Activated B cell treated with CpG ODN at 0.5 μM for 24 hours (primary cell): ENCODE measurements around the gene CCT2. TPM values are rescaled to one million over a fixed set of nuclear protein-coding genes. Genes with fewer than 3 reads are reported as not detected.
A peak's percentile ranks its signal among the peaks of the same experiment; 100 is the strongest.

Source experiments
- ATAC-seq: fragments of 200-7000 bp; cut with Tn5 transposase; one replicate; pipeline ENCODE4 v1.10.0; 2021; ENCODE audit warnings: low read depth, mild to moderate bottlenecking, moderate library complexity
- CTCF ChIA-PET: fragments of 350-600 bp; sonication (Branson Sonifier 250); formaldehyde crosslinking; loops from one replicate; lab custom pipeline; 2021; ENCODE audit warnings: antibody characterized with exemption; lab: Charles Lee
- POLR2A ChIA-PET: fragments of 350-600 bp; sonication (Branson Sonifier 250); formaldehyde crosslinking; loops from one replicate; lab custom pipeline; 2021; ENCODE audit warnings: antibody characterized with exemption; lab: Charles Lee
- DNase-seq: peaks from one replicate; pipeline ENCODE4 v3.0.0; 2022
- H3K27ac Mint-ChIP-seq: one replicate; pipeline ENCODE4 v1.8.0; 2020; ENCODE audit warnings: mixed read lengths
- H3K27me3 Mint-ChIP-seq: one replicate; pipeline ENCODE4 v1.8.0; 2021; ENCODE audit warnings: mixed read lengths
- H3K36me3 Mint-ChIP-seq: one replicate; pipeline ENCODE4 v1.8.0; 2021; ENCODE audit warnings: low read depth, mixed read lengths
- H3K4me1 Mint-ChIP-seq: one replicate; pipeline ENCODE4 v1.8.0; 2021; ENCODE audit warnings: mixed read lengths
- H3K4me3 Mint-ChIP-seq: one replicate; pipeline ENCODE4 v1.8.0; 2020; ENCODE audit warnings: mild to moderate bottlenecking, mixed read lengths
- H3K9me3 Mint-ChIP-seq: one replicate; pipeline ENCODE4 v1.8.0; 2020; ENCODE audit warnings: mixed read lengths
- CTCF ChIP-seq: fragments of 200-600 bp; IDR thresholded peaks from one replicate; pipeline ENCODE4 v1.8.0; 2022; ENCODE audit warnings: antibody characterized with exemption, mild to moderate bottlenecking
- intact Hi-C: fragments of 100-400 bp; cut with micrococcal nuclease; formaldehyde crosslinking; loops from one replicate; pipeline ENCODE4 v1.15.1; 2024
- total RNA-seq: library from RNA; stranded (reverse); gene quantifications from 2 replicates; pipeline ENCODE4 v1.2.3, GENCODE V29; 2022

Gene CCT2
- total RNA-seq, 1 donor from 2014 or later, result 211 TPM

GRCh38 chr12:69570000-69570516, 15.2 kb upstream of the CCT2 start:
- peaks cover 63% of the 10 kb centered on the region for H3K36me3 Mint-ChIP-seq
- ChIA-PET CTCF (interaction anchor here (0.7 to 5.5 kb wide), 25 partner anchors 10 to 416 kb away, joined by 3 to 91 read pairs (median 4); partner anchors contain the start of gene CCT2), POLR2A (interaction anchor here (0.7 to 1.1 kb wide), 2 partner anchors 47 to 100 kb away, joined by 3 read pairs; partner anchors contain the start of gene FRS2)
- no peaks in the 10 kb centered on the region for H3K4me1 Mint-ChIP-seq
- no peak for TF ChIP-seq CTCF
- DNase-seq (no peak), ATAC-seq (no peak)
- H3K4me3 Mint-ChIP-seq, result no peak overlapping the region
- no peaks in the 10 kb centered on the region for H3K27me3 Mint-ChIP-seq
- intact Hi-C loops, result loop anchor here (1.0 to 2.0 kb wide), 5 partner anchors 15 to 279 kb away; partner anchors contain the start of genes CCT2 and FRS2
- no peaks in the 10 kb centered on the region for H3K9me3 Mint-ChIP-seq
- H3K27ac Mint-ChIP-seq, result peak overlapping the region; percentile 50

GRCh38 chr12:69570545-69571399, 14.5 kb upstream of the CCT2 start:
- H3K27ac Mint-ChIP-seq, result no peak overlapping the region
- ATAC-seq, result peak; percentile 82
- intact Hi-C loops, result loop anchor here (1.0 to 2.0 kb wide), 7 partner anchors 15 to 416 kb away; partner anchors contain the start of genes CCT2 and FRS2
- DNase-seq, result no peak
- no peaks in the 10 kb centered on the region for H3K27me3 Mint-ChIP-seq
- no peak overlapping the region for H3K4me3 Mint-ChIP-seq
- ChIA-PET POLR2A (interaction anchor here (0.7 to 1.1 kb wide), 5 partner anchors 16 to 280 kb away, joined by 3 to 17 read pairs (median 3); partner anchors contain the start of gene FRS2), CTCF (interaction anchor here (0.6 to 5.5 kb wide), 31 partner anchors 8 to 416 kb away, joined by 3 to 91 read pairs (median 5); partner anchors contain the start of genes CCT2 and FRS2)
- H3K9me3 Mint-ChIP-seq, result no peaks in the 10 kb centered on the region
- H3K36me3 Mint-ChIP-seq, result peaks cover 69% of the 10 kb centered on the region
- no peaks in the 10 kb centered on the region for H3K4me1 Mint-ChIP-seq
- TF ChIP-seq CTCF, result peak; percentile 88

- no peaks in the 10 kb centered on the region for H3K9me3 Mint-ChIP-seq
- TF ChIP-seq CTCF, result no peak
- ChIA-PET CTCF (no interaction called here), POLR2A (no interaction called here)
- no peak overlapping the region for H3K27ac Mint-ChIP-seq
- no peak for ATAC-seq
- H3K4me3 Mint-ChIP-seq, result no peak overlapping the region
- DNase-seq, result no peak
- peaks cover 51% of the 10 kb centered on the region for H3K36me3 Mint-ChIP-seq
- intact Hi-C loops, result no loop called here
- no peaks in the 10 kb centered on the region for H3K27me3 Mint-ChIP-seq
- peaks cover 3% of the 10 kb centered on the region for H3K4me1 Mint-ChIP-seq
These were observed 9.9 kb upstream of the CCT2 start for GRCh38 chr12:69575346-69575745.

- H3K4me3 Mint-ChIP-seq, result no peak overlapping the region
- ChIA-PET CTCF (no interaction called here), POLR2A (no interaction called here)
- no peak for DNase-seq
- peaks cover 3% of the 10 kb centered on the region for H3K4me1 Mint-ChIP-seq
- no peak for ATAC-seq
- no peaks in the 10 kb centered on the region for H3K27me3 Mint-ChIP-seq
- H3K36me3 Mint-ChIP-seq, result peaks cover 29% of the 10 kb centered on the region
- intact Hi-C loops, result no loop called here
- no peaks in the 10 kb centered on the region for H3K9me3 Mint-ChIP-seq
- H3K27ac Mint-ChIP-seq, result no peak overlapping the region
- no peak for TF ChIP-seq CTCF
These were observed 7.0 kb upstream of the CCT2 start for GRCh38 chr12:69578283-69578682.

GRCh38 chr12:69579029-69579428, 6.2 kb upstream of the CCT2 start:
- intact Hi-C loops, result no loop called here

More at GRCh38 chr12:69579029-69579428, 6.2 kb upstream of the CCT2 start:
- H3K27ac Mint-ChIP-seq, result no peak overlapping the region
- ChIA-PET CTCF (interaction anchor here (0.6 to 2.2 kb wide), 3 partner anchors 8 to 288 kb away, joined by 3 to 11 read pairs (median 3); no protein-coding TSS in a partner anchor), POLR2A (no interaction called here)
- H3K27me3 Mint-ChIP-seq, result no peaks in the 10 kb centered on the region
- TF ChIP-seq CTCF, result no peak
- no peak for ATAC-seq
- peaks cover 3% of the 10 kb centered on the region for H3K4me1 Mint-ChIP-seq
- DNase-seq, result no peak
- H3K4me3 Mint-ChIP-seq, result no peak overlapping the region
- H3K9me3 Mint-ChIP-seq, result no peaks in the 10 kb centered on the region
- H3K36me3 Mint-ChIP-seq, result peaks cover 22% of the 10 kb centered on the region
